Astrocyte (in vitro differentiated cells and primary cell): ENCODE measurements around the gene GALNT2. TPM values are rescaled to one million over a fixed set of nuclear protein-coding genes. Genes with fewer than 3 reads are reported as not detected.
A peak's percentile ranks its signal among the peaks of the same experiment; 100 is the strongest.

Experiments
- DNase-seq: peaks from one replicate; pipeline ENCODE4 v3.0.0-alpha.2; 2010; ENCODE audit warnings: low read depth
- FAIRE-seq: peaks from 2 replicates; lab custom pipeline; 2011; peaks lifted over from hg19 to GRCh38; lab: Jason Lieb, UNC
- H2AFZ ChIP-seq: 2 replicates; pipeline ENCODE4 v1.6.0; 2012; ENCODE audit warnings: low read depth, low read length, inconsistent platforms
- H3K27ac ChIP-seq: 2 replicates; pipeline ENCODE4 v1.5.1; 2011; ENCODE audit warnings: low read depth, low read length, inconsistent platforms
- H3K27me3 ChIP-seq: 2 replicates; pipeline ENCODE4 v1.6.0; 2011; ENCODE audit warnings: low read length, inconsistent platforms; ENCODE audit not compliant: insufficient read depth
- H3K36me3 ChIP-seq: 2 replicates; pipeline ENCODE4 v1.5.1; 2011; ENCODE audit warnings: low read length, inconsistent platforms; ENCODE audit not compliant: insufficient read depth
- H3K4me1 ChIP-seq: 2 replicates; pipeline ENCODE4 v1.5.1; 2011; ENCODE audit warnings: low read length, inconsistent platforms; ENCODE audit not compliant: insufficient read depth
- H3K4me2 ChIP-seq: 2 replicates; pipeline ENCODE4 v1.6.0; 2012; ENCODE audit warnings: low read length, inconsistent platforms
- H3K4me3 ChIP-seq: 2 replicates; pipeline ENCODE4 v1.5.1; 2011; ENCODE audit warnings: low read depth, mild to moderate bottlenecking, low read length, inconsistent platforms; ENCODE audit not compliant: insufficient read depth
- H3K79me2 ChIP-seq: 2 replicates; pipeline ENCODE4 v1.6.0; 2012; ENCODE audit warnings: mild to moderate bottlenecking, low read length, inconsistent platforms; ENCODE audit not compliant: insufficient read depth
- H3K9ac ChIP-seq: 2 replicates; pipeline ENCODE4 v1.6.0; 2012; ENCODE audit warnings: mild to moderate bottlenecking, low read length, inconsistent platforms
- H3K9me3 ChIP-seq: 2 replicates; pipeline ENCODE4 v1.5.1; 2012; ENCODE audit warnings: low read depth, mild to moderate bottlenecking, low read length, inconsistent platforms; ENCODE audit not compliant: insufficient read depth
- H4K20me1 ChIP-seq: 2 replicates; pipeline ENCODE4 v1.6.0; 2012; ENCODE audit warnings: low read length, inconsistent platforms; ENCODE audit not compliant: insufficient read depth
- H3K27ac Mint-ChIP-seq: one replicate; pipeline ENCODE4 v1.8.0; 2021; ENCODE audit warnings: mild to moderate bottlenecking, mixed read lengths; ENCODE audit not compliant: unreplicated experiment
- H3K27me3 Mint-ChIP-seq: one replicate; pipeline ENCODE4 v1.8.0; 2021; ENCODE audit warnings: low read depth, mixed read lengths; ENCODE audit not compliant: unreplicated experiment
- H3K36me3 Mint-ChIP-seq: one replicate; pipeline ENCODE4 v1.8.0; 2021; ENCODE audit warnings: low read depth, mixed read lengths; ENCODE audit not compliant: unreplicated experiment
- H3K4me1 Mint-ChIP-seq: one replicate; pipeline ENCODE4 v1.8.0; 2021; ENCODE audit warnings: low read depth, mixed read lengths; ENCODE audit not compliant: unreplicated experiment
- H3K4me3 Mint-ChIP-seq: one replicate; pipeline ENCODE4 v1.8.0; 2021; ENCODE audit warnings: mild to moderate bottlenecking, moderate library complexity, mixed read lengths; ENCODE audit not compliant: unreplicated experiment
- H3K9me3 Mint-ChIP-seq: one replicate; pipeline ENCODE4 v1.8.0; 2021; ENCODE audit warnings: mild to moderate bottlenecking, mixed read lengths; ENCODE audit not compliant: unreplicated experiment
- CTCF ChIP-seq: IDR thresholded peaks from 2 replicates; pipeline ENCODE4 v1.5.1; 2011; ENCODE audit warnings: low read depth, mild to moderate bottlenecking, inconsistent platforms, low read length, moderate library complexity; ENCODE audit not compliant: insufficient read depth
- EZH2 ChIP-seq: IDR thresholded peaks from 2 replicates; pipeline ENCODE4 v1.6.1; 2012; ENCODE audit warnings: mild to moderate bottlenecking, low read length, inconsistent platforms; ENCODE audit not compliant: insufficient read depth
- total RNA-seq: library from RNA; stranded (reverse); gene quantifications from 2 replicates; pipeline ENCODE4 v1.2.1, GENCODE V29; 2021

Gene GALNT2
- total RNA-seq, 1 donor from 2014 or later = 507 TPM

- TF ChIP-seq CTCF (no peak), EZH2 (no peak)
- Histone ChIP-seq H3K36me3 (no peaks in the 10 kb centered on the region), H3K9me3 (no peaks in the 10 kb centered on the region), H3K4me3 (peak overlapping the region; percentile 92), H4K20me1 (peaks cover 67% of the 10 kb centered on the region), H3K9ac (peak overlapping the region; percentile 97), H3K4me1 (peaks cover 25% of the 10 kb centered on the region), H3K27ac (peak overlapping the region; percentile 22), H3K4me2 (peak overlapping the region; percentile 96), H2AFZ (no peak overlapping the region), H3K79me2 (peaks cover 68% of the 10 kb centered on the region), H3K27me3 (no peaks in the 10 kb centered on the region)
- Mint-ChIP-seq H3K9me3 (peaks cover 1% of the 10 kb centered on the region), H3K4me3 (peak overlapping the region; percentile 88), H3K36me3 (peaks cover 5% of the 10 kb centered on the region), H3K4me1 (peaks cover 42% of the 10 kb centered on the region), H3K27ac (peak overlapping the region; percentile 0), H3K27me3 (no peaks in the 10 kb centered on the region)
- FAIRE-seq (no peak), DNase-seq (no peak)
Measured at GRCh38 chr1:230068952-230069684, 2.1 kb downstream of the GALNT2 start.

GRCh38 chr1:230069796-230070195 is 2.8 kb downstream of the GALNT2 start:
- Histone ChIP-seq H2AFZ (no peak overlapping the region), H3K27me3 (no peaks in the 10 kb centered on the region), H3K79me2 (peaks cover 75% of the 10 kb centered on the region), H3K4me2 (peak overlapping the region; percentile 96), H3K9ac (peak overlapping the region; percentile 97), H3K27ac (no peak overlapping the region), H3K9me3 (no peaks in the 10 kb centered on the region), H3K4me1 (peaks cover 28% of the 10 kb centered on the region), H4K20me1 (peaks cover 73% of the 10 kb centered on the region), H3K4me3 (no peak overlapping the region), H3K36me3 (no peaks in the 10 kb centered on the region)
- Mint-ChIP-seq H3K36me3 (peaks cover 5% of the 10 kb centered on the region), H3K27ac (peak overlapping the region; percentile 29), H3K27me3 (no peaks in the 10 kb centered on the region), H3K9me3 (no peaks in the 10 kb centered on the region), H3K4me1 (peaks cover 46% of the 10 kb centered on the region), H3K4me3 (peak overlapping the region; percentile 88)
- DNase-seq = no peak
- TF ChIP-seq EZH2 (no peak), CTCF (no peak)
- no peak for FAIRE-seq
